ENCODE data around the gene USP4.

Gene USP4

DNA sequence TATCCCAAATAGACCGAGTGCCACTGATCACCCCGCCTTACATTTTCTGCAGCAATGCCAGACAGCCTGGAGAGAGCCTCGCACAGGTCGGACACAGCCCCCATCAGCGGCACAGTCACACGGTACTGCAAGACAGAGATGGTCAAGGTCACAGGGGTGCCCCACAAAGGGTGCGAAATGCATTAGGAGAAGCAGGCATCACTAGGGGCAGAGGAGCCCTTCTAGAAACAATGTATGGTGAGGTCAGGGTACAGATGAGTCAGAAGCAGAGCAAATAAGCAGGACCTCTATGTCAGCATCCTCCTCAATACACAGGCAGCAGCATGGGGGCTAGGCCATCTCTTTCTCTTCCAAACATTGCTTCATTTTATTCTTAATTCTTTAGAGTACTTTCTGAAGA is 41.3 kb downstream of the USP4 start:
- DNase-seq (ENCODE audit: low read depth, low spot score) = no peak

DNA sequence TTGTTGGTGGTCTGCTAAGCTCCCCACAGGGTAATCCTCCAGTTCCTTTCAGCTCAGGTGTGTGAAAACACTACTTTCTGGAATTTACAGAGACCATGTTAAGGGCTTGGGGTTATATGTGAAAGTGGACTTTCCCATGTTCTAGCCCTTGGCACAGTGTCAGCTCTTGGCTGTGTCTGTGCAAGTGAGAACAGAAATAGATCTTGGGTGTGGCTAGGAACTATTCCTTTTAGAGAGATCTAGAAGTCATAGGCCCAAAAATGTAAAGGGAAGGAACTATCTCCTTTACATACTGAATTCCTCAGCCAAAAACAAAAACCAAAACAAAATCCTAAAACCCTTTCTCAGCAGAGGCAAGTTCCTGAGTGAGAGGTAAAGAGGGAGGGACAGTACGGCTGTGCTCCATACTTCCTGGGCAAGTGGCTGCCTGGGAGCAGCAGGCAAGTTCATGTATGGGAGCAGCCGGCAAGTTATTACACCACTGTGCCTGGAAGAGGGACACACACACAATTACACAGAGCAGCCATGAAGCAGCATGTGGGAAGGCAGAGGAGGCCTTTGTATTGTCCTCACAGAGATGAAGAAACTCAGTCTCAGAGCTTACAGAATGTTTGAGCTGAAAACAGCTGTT is 43.0 kb downstream of the USP4 start:
- DNase-seq (ENCODE audit: low read depth, low spot score) = no peak

DNA sequence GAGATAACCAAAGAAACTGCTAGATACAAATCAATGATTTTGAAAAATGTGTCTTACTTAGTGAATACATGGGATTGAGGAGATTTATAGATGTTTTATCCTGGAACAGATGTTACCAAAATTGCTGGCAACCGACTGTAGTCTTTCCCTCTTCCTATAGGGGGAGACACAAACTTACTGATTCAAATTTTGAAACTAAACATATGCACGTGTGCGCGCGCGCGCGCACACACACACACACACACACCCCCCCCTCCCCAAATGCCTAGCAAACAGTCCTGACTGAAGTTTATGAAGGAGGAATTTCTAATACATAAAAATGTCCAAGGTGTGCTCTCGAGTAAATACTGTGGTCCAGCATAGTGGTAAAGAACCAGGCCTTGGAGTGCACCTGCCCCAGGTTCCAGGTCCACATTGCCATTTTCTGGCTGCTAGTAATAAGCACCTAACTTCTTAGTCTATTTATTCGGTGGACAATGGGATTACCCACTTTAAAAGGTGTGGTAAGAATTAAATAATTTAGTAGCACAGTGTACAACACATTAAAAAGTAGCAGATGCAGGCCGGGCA is 44.3 kb downstream of the USP4 start:
- DNase-seq (ENCODE audit: low read depth, low spot score) = no peak

DNA sequence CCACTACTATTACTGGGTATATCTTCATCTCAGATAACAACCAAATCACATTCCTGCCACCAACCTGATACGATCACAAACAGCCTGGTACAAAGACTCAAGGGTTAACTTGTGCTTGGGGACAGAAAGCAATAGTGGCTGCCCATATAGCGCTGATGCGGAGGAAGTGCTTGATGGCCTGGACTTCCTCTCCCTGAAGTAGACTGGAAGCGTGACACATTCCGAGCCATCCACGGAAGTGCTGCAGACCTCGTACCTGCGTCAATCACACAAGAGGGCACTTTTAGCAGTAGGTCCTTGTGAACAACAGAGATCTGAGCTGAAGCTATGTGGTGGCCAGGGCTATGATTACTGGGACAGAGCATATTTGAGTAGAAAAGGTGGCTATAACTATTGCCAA is 45.5 kb downstream of the USP4 start:
- DNase-seq (ENCODE audit: low read depth, low spot score) = no peak

DNA sequence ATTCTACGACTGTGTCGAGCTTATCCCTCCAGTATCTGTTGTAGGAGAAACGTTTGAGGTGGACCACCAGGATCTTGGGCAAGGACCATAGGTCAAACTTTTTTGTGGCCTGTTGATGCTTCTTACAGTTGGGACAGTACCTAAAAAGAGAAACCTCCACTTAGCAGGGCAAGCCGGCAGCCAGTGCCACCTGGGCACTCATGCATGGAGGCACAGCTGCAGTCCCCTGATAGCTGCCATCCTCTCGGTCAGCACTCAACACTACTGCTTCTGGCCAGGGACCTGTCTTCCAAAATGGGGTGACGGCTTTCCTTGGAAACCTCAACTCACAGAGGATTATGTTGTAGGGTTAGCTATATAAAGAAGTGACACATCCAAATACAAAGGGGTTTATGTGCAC is 55.9 kb downstream of the USP4 start:
- no peak for DNase-seq (ENCODE audit: low read depth, low spot score)

DNA sequence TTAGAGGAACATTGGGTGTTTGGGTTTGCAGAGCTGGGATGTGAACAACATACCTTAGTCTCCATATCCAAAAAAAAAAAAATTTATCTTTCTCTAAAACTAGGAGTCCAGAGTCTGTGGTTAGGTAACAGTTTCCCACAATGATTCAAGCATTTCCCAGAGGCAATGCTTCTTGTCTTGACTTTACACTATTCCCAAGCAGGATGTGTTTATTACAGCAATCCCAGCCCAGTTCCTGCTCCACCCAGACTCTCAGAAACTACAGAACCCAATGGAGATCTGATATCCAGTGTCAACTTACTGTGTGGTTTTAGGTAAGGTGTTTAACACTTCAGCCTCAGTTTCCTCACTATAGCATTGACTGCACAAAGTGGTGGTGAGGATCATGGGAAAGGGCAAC is 60.5 kb downstream of the USP4 start:
- DNase-seq (ENCODE audit: low read depth, low spot score) = no peak

DNA sequence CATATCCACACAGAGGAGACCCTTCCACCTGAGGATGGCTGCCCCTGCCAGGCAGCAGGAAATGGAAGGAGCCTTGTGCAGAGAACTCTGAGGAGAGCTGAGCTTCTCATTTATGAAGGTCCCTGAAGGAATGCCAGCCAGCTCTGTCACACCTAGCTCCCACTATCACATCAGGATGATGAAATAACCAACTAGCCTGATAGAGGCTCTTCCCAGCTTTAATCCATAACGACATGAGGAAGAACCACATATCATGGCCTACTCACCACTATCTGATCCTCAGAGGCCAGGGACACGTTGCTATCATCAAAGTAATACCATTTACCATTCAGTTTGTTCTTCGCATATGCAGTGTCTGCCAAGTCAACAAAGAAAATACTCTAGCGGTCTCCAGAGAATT is 61.3 kb downstream of the USP4 start:
- no peak for DNase-seq (ENCODE audit: low read depth, low spot score)

DNA sequence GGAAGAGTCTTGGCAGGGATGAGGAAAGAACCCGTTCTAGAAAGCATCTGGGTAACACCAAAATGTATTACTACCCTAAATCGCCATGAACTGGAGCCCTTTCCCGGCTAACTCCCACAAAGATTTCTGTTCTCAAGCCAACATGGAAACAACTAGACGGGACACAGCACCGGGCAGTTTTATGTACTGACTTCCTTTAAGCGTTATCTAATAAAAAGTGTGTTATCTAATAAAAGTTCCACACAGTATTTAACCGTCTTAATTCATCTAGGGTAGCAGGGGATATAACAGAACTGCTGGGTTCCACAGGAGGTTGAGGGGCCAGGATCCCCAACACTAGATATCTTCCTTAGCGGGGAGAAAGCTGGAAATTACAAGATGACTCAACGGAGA is 62.5 kb downstream of the USP4 start:
- DNase-seq (ENCODE audit: low read depth, low spot score) = peak; percentile 20

DNA sequence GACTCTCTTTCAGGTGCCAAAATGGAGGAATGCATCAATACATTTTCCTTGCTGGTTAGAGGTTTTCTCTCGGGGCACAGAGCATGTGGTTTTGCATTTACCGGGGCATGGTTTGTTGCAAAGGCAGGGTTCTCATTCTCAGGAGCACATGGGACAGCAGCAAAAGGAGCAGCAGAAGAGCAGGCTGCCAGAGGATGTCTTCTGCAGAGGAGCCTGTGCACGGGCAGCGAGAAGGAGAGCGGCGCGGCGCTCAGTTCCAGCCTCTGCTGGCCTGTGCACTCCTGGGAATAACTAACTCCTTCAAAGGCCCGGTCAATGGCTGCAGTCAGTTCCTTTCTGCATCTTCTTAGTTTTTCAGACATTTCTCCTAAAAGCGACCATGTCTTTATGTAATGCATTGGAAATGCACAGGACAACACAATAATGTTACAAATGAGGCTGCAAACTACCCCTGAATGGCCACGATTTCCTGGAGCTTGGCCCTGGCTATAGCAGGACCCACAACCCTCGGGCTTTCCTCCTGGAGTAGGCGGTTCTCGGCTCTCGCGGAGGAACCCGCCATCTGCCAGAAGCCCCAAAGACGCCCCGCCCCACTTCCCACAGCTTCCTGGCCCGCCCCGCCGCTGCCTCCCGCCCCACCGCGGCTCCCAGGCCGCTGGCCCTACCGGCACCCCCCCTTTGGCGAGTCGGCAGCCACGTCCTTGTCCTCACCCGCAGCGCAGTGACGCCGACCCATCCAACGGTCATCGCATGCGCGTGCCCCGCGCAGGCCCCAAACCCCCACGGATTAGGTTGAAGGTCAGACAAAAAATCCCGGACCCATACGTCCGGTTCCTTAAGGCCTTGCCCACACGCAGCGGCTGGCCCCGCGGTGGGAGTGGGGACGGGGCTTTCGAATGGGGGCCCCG is 63.1 kb downstream of the USP4 start, which contains the start of gene C3orf62:
C3orf62 (minus strand) TSS at position 758 of the 908 bp plus-strand sequence; CDS start at position 398, 360 bp downstream.
- peak; percentile 62 for DNase-seq (ENCODE audit: low read depth, low spot score)

DNA sequence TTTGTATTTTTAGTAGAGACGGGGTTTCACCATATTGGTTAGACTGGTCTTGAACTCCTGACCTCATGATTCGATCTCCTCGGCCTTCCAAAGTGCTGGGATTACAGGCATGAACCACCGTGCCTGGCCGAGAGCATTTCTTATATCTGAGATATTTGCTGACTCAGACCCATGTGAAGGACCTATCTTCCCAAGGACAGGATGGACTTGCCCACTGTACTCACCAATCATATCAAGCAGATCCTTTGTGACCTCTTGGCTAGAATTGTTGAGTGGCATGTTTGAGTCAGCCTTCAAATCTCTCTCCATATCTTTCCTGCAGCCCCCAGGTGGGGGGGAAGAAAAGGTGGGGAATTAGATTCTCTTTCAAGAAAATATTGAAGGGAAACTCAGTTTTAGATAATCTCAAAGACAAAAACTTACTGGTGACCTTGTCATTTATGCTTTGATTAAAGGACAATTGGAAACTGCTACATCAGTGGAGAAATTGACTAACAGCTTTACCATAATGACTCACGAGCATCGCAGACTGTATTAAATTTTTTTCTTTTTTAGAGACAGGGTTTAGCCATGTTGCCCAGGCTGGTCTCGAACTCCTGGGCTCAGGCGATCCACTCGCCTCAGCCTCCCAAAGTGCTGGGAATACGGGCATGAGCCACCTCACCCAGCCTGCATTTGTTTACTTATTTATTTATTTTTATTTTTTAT is 65.9 kb downstream of the USP4 start:
- no peak for DNase-seq (ENCODE audit: low read depth, low spot score)

DNA sequence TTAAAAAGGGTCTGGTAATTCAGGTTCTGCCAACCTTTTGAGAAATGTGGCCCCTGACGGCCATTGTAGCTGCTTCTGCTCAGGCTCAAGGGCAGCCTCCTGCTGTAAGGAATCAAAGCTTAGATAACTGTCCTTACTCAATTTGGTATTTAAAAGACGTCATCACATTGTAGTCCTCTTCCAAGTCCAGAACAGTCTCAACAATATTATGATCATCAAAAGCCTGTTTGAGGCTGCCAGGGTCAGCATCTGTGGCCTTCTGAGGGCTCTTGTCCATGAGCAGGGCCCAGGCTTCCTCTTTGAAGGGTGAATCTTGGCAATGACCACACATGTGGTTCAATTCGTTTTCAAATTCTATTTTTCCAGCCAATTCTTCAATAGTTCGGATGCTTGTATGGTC is 68.8 kb downstream of the USP4 start:
- no peak for DNase-seq (ENCODE audit: low read depth, low spot score)

DNA sequence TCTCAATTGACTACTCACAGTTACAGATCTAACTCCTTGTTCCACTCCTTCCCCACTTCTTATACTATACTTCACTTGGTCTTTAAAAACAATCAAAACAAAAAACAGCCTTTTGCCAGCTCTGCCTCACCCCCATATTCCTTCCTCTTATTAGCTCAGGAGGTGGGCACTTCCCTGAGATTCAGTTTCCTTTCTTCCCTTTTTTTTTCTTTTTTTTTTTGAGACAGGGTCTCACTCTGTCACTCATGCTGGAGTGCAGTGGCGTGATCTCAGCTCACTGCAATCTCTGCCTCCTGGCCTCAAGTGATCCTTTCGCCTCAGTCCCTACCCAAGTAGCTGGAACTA is 69.7 kb downstream of the USP4 start:
- no peak for DNase-seq (ENCODE audit: low read depth, low spot score)

DNA sequence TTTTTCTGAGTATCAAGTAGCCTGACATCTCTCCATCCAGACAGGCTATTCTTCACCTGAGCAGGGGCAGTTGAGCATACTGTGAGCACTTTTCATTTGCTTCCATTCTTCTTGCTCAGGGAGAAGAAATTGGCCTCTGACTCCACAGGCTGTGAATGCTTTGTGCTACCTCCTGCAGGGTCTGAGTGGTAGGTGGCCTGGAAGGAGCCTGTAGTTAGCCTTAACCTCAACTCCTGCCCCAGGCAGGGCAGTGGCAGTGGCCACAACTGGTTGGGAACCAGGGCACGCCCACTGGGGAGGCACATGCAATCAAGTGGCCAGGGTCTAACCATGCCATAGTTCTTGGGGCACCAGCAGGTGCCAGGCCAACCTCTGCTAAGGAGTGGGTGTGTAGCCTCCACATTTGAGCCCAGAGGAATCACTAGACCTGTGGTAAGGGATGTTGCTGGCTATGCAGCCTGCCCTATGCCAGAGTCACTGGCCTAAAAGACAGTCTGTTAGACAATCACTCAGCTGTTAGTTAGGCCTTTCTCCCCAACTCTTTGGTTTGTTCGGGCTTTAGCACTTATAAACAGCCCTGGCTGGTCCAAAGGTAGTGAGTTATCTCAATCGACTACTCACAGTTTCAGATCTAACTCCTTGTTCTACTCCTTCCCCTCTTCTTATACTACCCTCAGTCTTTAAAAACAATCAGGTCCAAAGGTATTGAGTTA is 70.3 kb downstream of the USP4 start:
- no peak for DNase-seq (ENCODE audit: low read depth, low spot score)

DNA sequence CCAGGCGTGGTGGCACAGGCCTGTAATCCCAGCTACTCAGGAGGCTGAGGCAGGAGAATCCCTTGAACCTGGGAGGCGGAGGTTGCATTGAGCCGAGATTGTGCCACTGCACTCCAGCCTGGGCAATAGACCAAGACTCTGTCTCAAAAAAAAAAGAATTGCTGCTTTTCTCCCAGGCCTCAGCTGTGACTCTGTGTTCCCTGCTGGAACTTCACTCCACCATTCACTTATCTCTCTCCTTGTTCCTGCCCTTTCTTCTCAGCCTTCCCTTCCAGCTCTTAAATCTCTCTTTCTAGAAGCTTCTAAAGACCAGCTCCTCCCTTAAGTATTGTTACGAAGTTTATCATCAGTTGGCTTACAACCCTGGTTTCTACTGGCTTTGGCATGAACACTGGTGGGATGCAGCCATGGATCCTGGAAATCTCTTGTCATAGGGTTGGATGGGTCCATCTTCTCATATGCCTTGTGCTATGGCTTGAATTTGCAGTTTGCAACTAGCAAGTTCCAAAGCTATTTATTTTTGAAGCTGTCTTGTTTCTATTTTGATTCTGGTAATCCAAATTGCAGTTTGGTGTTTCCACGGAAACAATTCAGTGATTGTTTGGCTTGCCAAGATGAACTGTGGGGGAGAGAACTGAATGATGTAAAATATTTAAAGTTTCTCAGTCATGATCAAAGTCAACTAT is 73.3 kb downstream of the USP4 start:
- no peak for DNase-seq (ENCODE audit: low read depth, low spot score)

DNA sequence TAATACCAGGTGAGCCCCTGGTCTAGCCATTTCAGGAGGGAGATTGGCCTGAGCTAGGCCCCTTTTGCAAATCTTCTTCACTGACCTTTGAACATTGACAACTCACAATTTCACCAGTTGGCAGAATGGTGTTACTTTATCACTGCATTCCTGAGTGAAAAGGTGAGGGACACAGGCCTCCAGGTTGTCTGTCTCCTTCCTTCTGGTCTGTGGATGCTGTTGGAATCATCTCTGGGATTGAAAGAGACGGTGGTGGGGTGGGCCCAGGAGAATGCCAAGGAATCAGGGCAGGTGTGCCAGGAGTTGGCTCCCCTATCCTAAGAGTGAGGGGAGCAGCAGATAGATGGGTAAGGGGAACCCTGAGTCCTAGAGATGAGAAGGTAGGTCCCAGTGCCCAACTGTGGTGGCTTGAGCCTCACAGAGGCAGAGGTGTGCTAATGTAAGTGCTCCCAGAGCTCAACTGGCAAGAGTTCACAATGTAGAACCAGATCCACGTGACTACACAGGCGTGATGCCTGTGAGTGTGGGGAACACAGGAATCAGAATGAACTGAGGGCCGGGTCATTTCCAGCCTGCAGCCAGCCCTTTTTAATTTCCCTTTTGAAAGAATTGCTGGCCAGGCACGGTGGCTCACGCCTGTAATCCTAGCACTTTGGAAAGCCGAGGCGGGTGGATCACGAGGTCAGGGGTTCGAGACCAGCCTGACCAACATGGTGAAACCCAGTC is 74.0 kb downstream of the USP4 start:
- DNase-seq (ENCODE audit: low read depth, low spot score) = no peak

DNA sequence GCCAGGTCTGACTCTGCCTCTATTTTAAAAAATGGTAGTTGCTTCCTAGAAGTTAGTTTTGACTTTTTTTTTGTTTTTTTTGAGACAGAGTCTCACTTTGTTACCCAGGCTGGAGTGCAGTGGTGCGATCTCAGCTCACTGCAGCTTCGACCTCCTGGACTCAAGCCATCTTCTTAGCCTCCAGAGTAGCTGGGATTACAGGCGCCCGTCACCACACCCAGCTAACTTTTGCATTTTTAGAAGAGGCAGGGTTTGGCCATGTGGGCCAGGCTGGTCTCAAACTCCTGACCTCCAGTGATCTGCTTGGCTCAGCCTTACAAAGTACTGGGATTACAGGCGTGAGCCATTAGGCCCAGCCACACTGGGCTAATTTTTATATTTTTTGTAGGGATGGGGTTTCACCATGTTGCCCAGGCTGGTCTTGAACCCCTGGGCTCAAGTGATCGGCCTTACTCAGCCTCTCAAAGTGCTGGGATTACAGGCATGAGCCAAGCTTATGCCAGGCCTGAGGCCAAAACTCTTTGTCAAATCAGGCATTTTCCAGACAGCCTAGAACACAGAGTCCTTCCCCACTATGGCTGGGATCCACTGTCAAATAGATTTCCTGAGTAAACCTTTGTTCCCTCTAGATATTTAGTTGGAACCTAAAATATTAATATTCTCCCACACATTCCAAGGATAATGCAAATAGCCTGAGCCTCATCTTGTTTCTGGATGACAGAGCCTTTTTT is 76.5 kb downstream of the USP4 start:
- DNase-seq (ENCODE audit: low read depth, low spot score) = no peak

DNA sequence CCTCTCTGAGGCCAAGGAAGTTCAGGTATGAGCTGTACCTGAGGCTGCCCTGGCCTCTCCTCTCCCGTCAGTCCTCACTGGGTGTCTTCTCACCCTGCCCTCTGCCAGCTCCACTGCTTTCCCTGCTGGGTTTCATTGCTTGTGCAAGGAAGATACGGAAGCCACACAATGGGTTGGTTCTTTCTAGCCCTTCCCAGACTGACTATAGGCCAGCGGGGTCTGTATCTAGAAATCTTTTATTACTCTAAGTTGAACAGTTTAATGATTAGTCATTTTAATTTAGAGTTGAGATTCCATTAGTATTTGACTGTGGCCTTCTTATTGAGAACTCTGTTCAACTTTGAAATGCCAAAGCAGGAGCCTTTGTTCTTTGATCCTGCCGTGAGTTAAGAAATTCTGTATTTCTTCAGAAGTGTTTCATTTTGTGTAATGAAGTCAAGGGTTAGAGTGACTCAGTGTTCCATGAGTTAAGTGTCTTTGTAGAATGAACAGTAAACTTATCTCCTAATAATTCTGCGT is 79.0 kb downstream of the USP4 start:
- no peak for DNase-seq (ENCODE audit: low read depth, low spot score)

DNA sequence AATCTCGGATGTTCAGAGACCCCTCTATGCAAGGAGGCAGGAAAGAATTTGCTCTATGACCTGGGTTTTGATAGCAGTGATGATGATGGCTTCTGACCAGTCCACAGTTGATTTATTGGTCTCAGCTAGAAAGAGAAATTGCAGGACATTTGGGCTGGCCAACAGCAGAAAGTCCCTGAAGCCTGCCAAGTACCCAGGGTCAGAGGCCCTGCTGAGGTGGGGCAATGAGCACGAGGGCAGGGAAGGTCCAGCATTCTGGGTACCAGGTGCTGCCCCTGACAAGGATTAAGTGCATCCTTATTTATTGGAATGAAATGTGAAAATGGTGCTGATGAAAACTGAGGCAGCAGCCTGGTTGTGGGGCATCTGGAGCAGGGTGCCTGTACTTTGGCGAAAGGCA is 82.7 kb downstream of the USP4 start:
- DNase-seq (ENCODE audit: low read depth, low spot score) = no peak

DNA sequence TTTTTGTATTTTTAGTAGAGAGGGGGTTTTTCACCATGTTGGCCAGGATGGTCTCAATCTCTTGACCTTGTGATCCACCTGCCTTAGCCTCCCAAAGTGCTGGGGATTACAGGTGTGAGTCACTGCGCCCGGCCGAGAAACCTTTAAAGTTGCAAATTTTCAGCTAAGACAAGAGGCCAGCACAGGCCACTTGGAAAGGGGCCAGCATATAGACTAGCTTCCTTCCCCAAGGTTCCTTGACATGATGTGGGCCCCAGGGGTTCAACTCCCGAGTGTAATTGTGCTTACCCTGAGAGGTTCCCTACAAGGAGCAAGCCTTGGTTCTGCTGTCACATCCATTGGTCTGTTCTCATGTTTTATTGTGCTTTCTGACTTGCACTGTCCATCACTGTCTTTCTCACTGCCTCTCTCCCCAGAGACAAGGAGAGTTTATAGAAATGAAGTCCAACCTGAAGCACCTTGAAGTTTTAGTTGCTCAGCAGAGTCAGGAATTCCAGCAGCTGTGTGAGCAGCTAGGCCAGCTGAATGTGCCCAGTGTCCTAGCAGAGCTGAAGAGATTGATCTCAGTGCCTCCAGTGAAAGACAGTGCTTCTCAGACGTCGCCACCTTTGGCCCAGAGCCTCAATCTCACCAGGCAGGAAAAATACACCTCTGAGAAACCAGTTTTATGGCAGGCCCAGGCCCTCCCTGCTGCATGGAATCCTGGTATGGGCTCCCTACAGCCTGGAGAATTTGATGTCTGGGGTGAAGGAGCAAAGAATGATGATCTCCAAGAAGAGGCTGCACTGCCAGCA is 83.9 kb downstream of the USP4 start:
- DNase-seq (ENCODE audit: low read depth, low spot score) = no peak

Data from smooth muscle cell of the brain vasculature (primary cell).